Epithelial cell of proximal tubule (primary cell): ENCODE measurements around the gene TIAM2. TPM values are rescaled to one million over a fixed set of nuclear protein-coding genes. Genes with fewer than 3 reads are reported as not detected.
"Not testable (repeated sequence)": the region's sequence is repeated elsewhere in the genome, so short reads cannot be mapped to it uniquely, and the experiment has no call there.

ENCODE experiments used
- DNase-seq: peaks from one replicate; pipeline ENCODE4 v3.0.0-alpha.2; 2011; ENCODE audit warnings: low read depth
- H3K4me3 ChIP-seq: 2 replicates; pipeline ENCODE4 v1.5.1; 2011; ENCODE audit warnings: low read depth, mild to moderate bottlenecking, low read length
- CTCF ChIP-seq: conservative IDR thresholded peaks from 2 replicates; pipeline ENCODE4 v1.5.1; 2012; ENCODE audit warnings: low read depth, mild to moderate bottlenecking, low read length
- total RNA-seq: library from RNA; depleted of rRNA; stranded (reverse); fragments of >200 nt; gene quantifications from 2 replicates; pipeline ENCODE4 v1.2.3, GENCODE V29; 2015

Gene TIAM2
- total RNA-seq, 1 donor from 2014 or later, result 9.9 TPM

- TF ChIP-seq CTCF, result no peak
- no peak overlapping the region for H3K4me3 ChIP-seq
- no peak for DNase-seq
Measured at GRCh38 chr6:155089746-155090145, 94.6 kb downstream of the TIAM2 start.

GRCh38 chr6:155090166-155090565 is 95.1 kb downstream of the TIAM2 start:
- no peak for TF ChIP-seq CTCF
- no peak for DNase-seq
- H3K4me3 ChIP-seq, result no peak overlapping the region

- H3K4me3 ChIP-seq, result no peak overlapping the region
- no peak for DNase-seq
- TF ChIP-seq CTCF, result no peak
Measured at GRCh38 chr6:155091756-155092155, 96.6 kb downstream of the TIAM2 start.

- TF ChIP-seq CTCF, result no peak
Measured at GRCh38 chr6:155093430-155093829, 98.3 kb downstream of the TIAM2 start.

GRCh38 chr6:155100087-155100486 is 105.0 kb downstream of the TIAM2 start:
- no peak for DNase-seq
- no peak for TF ChIP-seq CTCF
- H3K4me3 ChIP-seq, result no peak overlapping the region

More at GRCh38 chr6:155093430-155093829, 98.3 kb downstream of the TIAM2 start:
- no peak for DNase-seq
- H3K4me3 ChIP-seq, result no peak overlapping the region

GRCh38 chr6:155100591-155100990 is 105.5 kb downstream of the TIAM2 start:
- no peak for DNase-seq
- no peak for TF ChIP-seq CTCF

GRCh38 chr6:155103083-155103645 is 108.0 kb downstream of the TIAM2 start:
- DNase-seq, result not testable (repeated sequence)

More at GRCh38 chr6:155100591-155100990, 105.5 kb downstream of the TIAM2 start:
- H3K4me3 ChIP-seq, result no peak overlapping the region

More at GRCh38 chr6:155103083-155103645, 108.0 kb downstream of the TIAM2 start:
- H3K4me3 ChIP-seq, result not testable (repeated sequence)
